ENCODE results near the gene ARAP1. TPM values are rescaled to one million over a fixed set of nuclear protein-coding genes. Genes with fewer than 3 reads are reported as not detected.

ARAP1 gene
- total and polyA plus RNA-seq, 2 donors, result 36.4 to 92.2 TPM

DNA sequence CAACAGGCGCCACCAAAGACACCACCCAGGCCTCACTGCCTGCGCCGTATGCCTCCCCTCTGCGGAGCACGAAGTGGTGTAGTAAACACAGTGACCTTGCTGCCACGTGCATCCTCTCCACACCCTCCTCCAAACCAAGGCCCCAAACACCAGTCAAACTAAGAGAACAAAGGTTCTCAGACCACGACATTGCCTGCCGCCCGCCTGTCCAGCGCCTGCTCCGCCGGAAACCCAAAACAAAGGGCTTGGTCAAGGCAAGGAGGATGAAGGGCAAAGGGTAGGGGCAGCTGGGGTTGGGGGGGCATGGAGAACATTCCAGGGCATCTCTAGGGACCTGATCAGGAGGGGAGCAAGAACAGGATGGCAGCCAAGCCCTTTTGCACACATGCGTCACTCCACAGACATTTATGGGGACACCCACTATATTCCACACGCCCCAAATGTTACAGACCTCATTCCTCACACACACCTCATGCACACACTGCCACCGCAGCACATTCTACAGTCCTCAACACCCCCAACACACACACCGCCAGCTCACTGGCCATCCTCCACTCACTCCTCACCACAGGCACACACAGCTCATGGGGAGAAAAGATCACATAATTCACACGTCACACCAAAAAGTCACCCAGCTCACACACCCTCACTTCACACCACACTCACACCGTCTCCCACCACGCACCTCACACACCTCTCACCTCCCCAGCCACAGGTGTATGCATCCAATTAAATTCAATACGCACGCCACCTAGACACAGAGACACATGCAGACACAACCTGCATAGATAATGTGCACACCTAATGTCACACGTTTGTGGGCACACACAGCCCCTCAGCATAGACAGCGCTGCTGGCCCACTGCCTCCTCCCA is 112.5 kb downstream of the ARAP1 start:
- Histone ChIP-seq H3K27me3 (ENCODE audit: control insufficient read depth in 2 of 2, insufficient read depth in 1 of 2, low read length in 1 of 2) (peaks cover 35 to 93% of the 10 kb centered on the region in 2 donors), H3K4me1 (ENCODE audit: control insufficient read depth in 2 of 2, insufficient read depth in 2 of 2, low read length in 2 of 2) (peaks cover 0 to 2% of the 10 kb centered on the region in 2 donors), H3K9me3 (ENCODE audit: control insufficient read depth in 2 of 2, insufficient read depth in 1 of 2, low read length in 1 of 2) (no peaks in the 10 kb centered on the region), H3K36me3 (ENCODE audit: control insufficient read depth in 2 of 2, insufficient read depth in 2 of 2, low read length in 1 of 2) (no peaks in the 10 kb centered on the region), H3K4me3 (ENCODE audit: low read length in 2 of 2) (no peak overlapping the region), H3K27ac (ENCODE audit: low read depth in 1 of 2, low read length in 1 of 2) (no peak overlapping the region)
- DNase-seq (ENCODE audit: low read depth in 6 of 9, low spot score in 9 of 9), result no peak
- WGBS, result 86% methylated on average over 23 of the region's 23 CpGs

DNA sequence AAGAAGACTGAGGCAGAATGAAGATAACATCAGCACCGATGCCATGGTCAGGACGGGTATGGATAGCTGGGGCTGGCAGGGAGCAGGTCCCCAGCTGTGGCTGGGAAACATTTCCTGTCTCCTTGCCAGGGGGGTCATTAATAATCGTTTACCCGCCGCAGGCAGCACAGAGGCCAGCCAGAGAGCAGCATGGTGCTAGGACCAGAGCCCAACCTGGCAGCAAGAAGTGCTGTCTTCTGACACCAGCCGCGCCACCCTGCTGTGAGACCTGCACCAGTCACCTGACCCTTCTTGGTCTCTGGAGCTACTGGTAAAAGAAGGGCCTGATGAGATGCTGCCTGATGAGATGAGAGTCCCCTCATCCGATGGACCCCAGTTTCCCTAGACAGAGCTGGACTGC is 114.3 kb downstream of the ARAP1 start:
- 90% methylated on average over 8 of the region's 8 CpGs for WGBS
- Histone ChIP-seq H3K27me3 (ENCODE audit: control insufficient read depth in 2 of 2, insufficient read depth in 1 of 2, low read length in 1 of 2) (peaks cover 25 to 86% of the 10 kb centered on the region in 2 donors), H3K36me3 (ENCODE audit: control insufficient read depth in 2 of 2, insufficient read depth in 2 of 2, low read length in 1 of 2) (no peaks in the 10 kb centered on the region), H3K4me1 (ENCODE audit: control insufficient read depth in 2 of 2, insufficient read depth in 2 of 2, low read length in 2 of 2) (no peaks in the 10 kb centered on the region), H3K9me3 (ENCODE audit: control insufficient read depth in 2 of 2, insufficient read depth in 1 of 2, low read length in 1 of 2) (no peaks in the 10 kb centered on the region), H3K27ac (ENCODE audit: low read depth in 1 of 2, low read length in 1 of 2) (no peak overlapping the region), H3K4me3 (ENCODE audit: low read length in 2 of 2) (no peak overlapping the region)
- DNase-seq (ENCODE audit: low read depth in 6 of 9, low spot score in 9 of 9), result no peak

DNA sequence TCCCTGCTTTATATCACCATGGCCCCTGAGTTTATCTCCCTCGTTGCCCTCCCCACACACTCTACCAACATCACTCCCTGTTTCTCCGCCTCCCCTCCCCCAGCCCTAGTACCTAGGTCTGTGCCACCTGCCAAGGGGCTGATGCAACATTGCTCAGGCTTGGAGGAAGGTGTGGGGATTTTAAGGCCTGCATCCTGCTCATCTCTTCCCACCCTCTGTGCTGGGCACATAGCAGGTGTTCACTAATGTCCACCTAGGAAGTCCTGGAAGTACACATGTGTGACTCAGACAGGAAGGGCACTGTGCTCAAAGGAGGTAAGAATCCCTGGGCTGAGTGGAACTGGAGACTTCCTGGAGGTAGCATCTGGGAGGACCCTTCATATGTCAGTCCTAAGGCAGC is 115.0 kb downstream of the ARAP1 start:
- no peak for DNase-seq (ENCODE audit: low read depth in 6 of 9, low spot score in 9 of 9)
- no peaks in the 10 kb centered on the region for H3K9me3 ChIP-seq (ENCODE audit: control insufficient read depth in 2 of 2, insufficient read depth in 1 of 2, low read length in 1 of 2)
- WGBS, result 96% methylated on average over 2 of the region's 2 CpGs
- no peaks in the 10 kb centered on the region for H3K36me3 ChIP-seq (ENCODE audit: control insufficient read depth in 2 of 2, insufficient read depth in 2 of 2, low read length in 1 of 2)
- H3K4me1 ChIP-seq (ENCODE audit: control insufficient read depth in 2 of 2, insufficient read depth in 2 of 2, low read length in 2 of 2), result no peaks in the 10 kb centered on the region
- peaks cover 19 to 79% of the 10 kb centered on the region in 2 donors for H3K27me3 ChIP-seq (ENCODE audit: control insufficient read depth in 2 of 2, insufficient read depth in 1 of 2, low read length in 1 of 2)
- H3K27ac ChIP-seq (ENCODE audit: low read depth in 1 of 2, low read length in 1 of 2), result no peak overlapping the region
- no peak overlapping the region for H3K4me3 ChIP-seq (ENCODE audit: low read length in 2 of 2)

DNA sequence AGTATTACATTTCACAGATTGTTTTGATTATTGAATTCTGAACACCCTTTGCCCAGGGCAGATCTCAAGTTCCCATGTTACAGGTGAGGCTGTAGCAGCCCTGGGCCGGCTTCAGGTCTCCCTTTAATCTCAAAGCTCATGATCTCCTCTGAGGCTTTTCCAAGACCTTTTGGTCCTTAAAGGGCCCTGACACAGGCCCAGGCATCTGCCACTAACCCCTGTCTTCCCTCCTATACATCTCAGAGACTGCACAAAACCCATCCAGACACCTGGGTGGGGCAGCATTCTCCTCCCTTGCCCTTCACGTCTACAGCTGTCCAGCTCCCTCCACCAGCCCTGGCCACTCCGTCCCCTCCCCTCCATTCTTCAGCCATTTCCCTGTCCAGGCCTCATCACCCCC is 115.8 kb downstream of the ARAP1 start:
- WGBS, result 92% methylated on average over 3 of the region's 3 CpGs
- H3K4me1 ChIP-seq (ENCODE audit: control insufficient read depth in 2 of 2, insufficient read depth in 2 of 2, low read length in 2 of 2), result no peaks in the 10 kb centered on the region
- H3K36me3 ChIP-seq (ENCODE audit: control insufficient read depth in 2 of 2, insufficient read depth in 2 of 2, low read length in 1 of 2), result no peaks in the 10 kb centered on the region
- H3K27me3 ChIP-seq (ENCODE audit: control insufficient read depth in 2 of 2, insufficient read depth in 1 of 2, low read length in 1 of 2), result peaks cover 11 to 71% of the 10 kb centered on the region in 2 donors
- no peak for DNase-seq (ENCODE audit: low read depth in 6 of 9, low spot score in 9 of 9)
- no peak overlapping the region for H3K4me3 ChIP-seq (ENCODE audit: low read length in 2 of 2)
- no peaks in the 10 kb centered on the region for H3K9me3 ChIP-seq (ENCODE audit: control insufficient read depth in 2 of 2, insufficient read depth in 1 of 2, low read length in 1 of 2)
- H3K27ac ChIP-seq (ENCODE audit: low read depth in 1 of 2, low read length in 1 of 2), result no peak overlapping the region

DNA sequence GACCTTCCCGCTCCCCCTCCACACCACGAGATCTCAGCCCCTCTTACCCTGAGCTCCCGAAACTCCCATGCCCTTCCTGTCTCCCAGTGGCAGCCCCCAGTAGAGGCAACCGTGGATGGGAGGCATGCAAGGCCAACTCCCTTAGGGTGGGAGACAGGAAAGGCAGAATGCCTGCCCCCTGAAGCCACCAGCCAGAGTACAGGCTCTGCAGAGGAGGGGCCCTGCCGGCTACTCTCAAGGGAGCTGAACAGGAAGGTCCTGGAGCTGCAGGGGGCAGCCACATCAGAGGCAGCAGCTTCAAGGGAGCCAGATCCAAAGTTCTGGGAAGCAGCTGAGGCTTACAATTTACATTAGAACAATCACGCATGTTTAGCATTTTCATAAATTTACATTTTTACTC is 116.3 kb downstream of the ARAP1 start:
- peaks cover 7 to 67% of the 10 kb centered on the region in 2 donors for H3K27me3 ChIP-seq (ENCODE audit: control insufficient read depth in 2 of 2, insufficient read depth in 1 of 2, low read length in 1 of 2)
- no peak overlapping the region for H3K27ac ChIP-seq (ENCODE audit: low read depth in 1 of 2, low read length in 1 of 2)
- H3K36me3 ChIP-seq (ENCODE audit: control insufficient read depth in 2 of 2, insufficient read depth in 2 of 2, low read length in 1 of 2), result no peaks in the 10 kb centered on the region
- H3K4me3 ChIP-seq (ENCODE audit: low read length in 2 of 2), result no peak overlapping the region
- no peak for DNase-seq (ENCODE audit: low read depth in 6 of 9, low spot score in 9 of 9)
- WGBS, result 90% methylated on average over 6 of the region's 6 CpGs
- H3K9me3 ChIP-seq (ENCODE audit: control insufficient read depth in 2 of 2, insufficient read depth in 1 of 2, low read length in 1 of 2), result no peaks in the 10 kb centered on the region
- no peaks in the 10 kb centered on the region for H3K4me1 ChIP-seq (ENCODE audit: control insufficient read depth in 2 of 2, insufficient read depth in 2 of 2, low read length in 2 of 2)

DNA sequence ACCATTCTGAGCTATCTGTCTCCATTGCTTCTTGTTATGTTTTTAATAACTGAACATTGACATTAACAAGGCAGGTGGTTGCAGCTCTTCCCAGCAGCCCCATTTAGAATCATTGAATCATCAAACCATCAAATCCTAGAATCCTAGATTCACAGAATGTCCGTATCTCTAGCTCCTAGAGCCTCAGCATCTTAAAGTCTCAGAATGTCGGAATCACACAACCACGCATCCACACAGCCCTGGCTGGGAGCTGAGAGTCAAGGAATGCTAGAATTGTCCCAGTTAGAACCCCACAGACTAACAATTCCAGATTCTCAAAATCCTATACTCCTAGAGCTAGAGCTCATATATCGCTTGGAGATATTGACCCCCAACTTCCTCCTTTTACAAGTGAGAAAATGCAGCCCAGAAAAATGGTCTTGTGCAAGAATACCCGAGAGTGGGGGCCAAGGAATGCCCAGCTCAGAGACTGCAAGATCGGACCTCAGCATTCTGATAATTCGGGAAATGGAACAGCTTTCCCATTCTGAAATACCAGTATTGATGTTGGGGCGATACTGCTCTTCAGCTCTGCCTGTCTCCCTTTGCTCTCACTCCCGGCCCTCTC is 116.8 kb downstream of the ARAP1 start:
- no peaks in the 10 kb centered on the region for H3K9me3 ChIP-seq (ENCODE audit: control insufficient read depth in 2 of 2, insufficient read depth in 1 of 2, low read length in 1 of 2)
- no peak overlapping the region for H3K27ac ChIP-seq (ENCODE audit: low read depth in 1 of 2, low read length in 1 of 2)
- WGBS, result 85% methylated on average over 9 of the region's 9 CpGs
- no peaks in the 10 kb centered on the region for H3K36me3 ChIP-seq (ENCODE audit: control insufficient read depth in 2 of 2, insufficient read depth in 2 of 2, low read length in 1 of 2)
- H3K27me3 ChIP-seq (ENCODE audit: control insufficient read depth in 2 of 2, insufficient read depth in 1 of 2, low read length in 1 of 2), result peaks cover 3 to 61% of the 10 kb centered on the region in 2 donors
- H3K4me1 ChIP-seq (ENCODE audit: control insufficient read depth in 2 of 2, insufficient read depth in 2 of 2, low read length in 2 of 2), result no peaks in the 10 kb centered on the region
- DNase-seq (ENCODE audit: low read depth in 6 of 9, low spot score in 9 of 9), result no peak
- no peak overlapping the region for H3K4me3 ChIP-seq (ENCODE audit: low read length in 2 of 2)

Other genes starting within 250 kb of the ARAP1 start
- gene PDE2A, start 78.0 kb downstream of the ARAP1 start, total RNA-seq, result 1.1 TPM
- gene PDE2A, start 78.0 kb downstream of the ARAP1 start, polyA plus RNA-seq, result 16.9 TPM
- 41.5 TPM for gene STARD10, start 41.6 kb upstream of the ARAP1 start, total RNA-seq
- gene STARD10, start 41.6 kb upstream of the ARAP1 start, polyA plus RNA-seq, result 39.7 TPM
- gene ATG16L2, start 62.0 kb upstream of the ARAP1 start, total RNA-seq, result 10.6 TPM
- 56.5 TPM for gene ATG16L2, start 62.0 kb upstream of the ARAP1 start, polyA plus RNA-seq

All from thymus (tissue), 11 donors.